ENCODE results near the gene ALK. TPM values are rescaled to one million over a fixed set of nuclear protein-coding genes. Genes with fewer than 3 reads are reported as not detected.

ALK gene
- total and polyA plus RNA-seq, 2 donors (not counting 1 experiment from before 2014, with no cell fraction given), result not detected

- Mint-ChIP-seq H3K9me3 (ENCODE audit: insufficient read depth) (no peaks in the 10 kb centered on the region), H3K4me3 (no peak overlapping the region), H3K4me1 (no peaks in the 10 kb centered on the region), H3K27me3 (peaks cover 22% of the 10 kb centered on the region), H3K27ac (no peak overlapping the region)
- DNase-seq, result no peak
- H3K4me2 ChIP-seq (replicated peaks; ENCODE audit: low read depth, low read length, poor library complexity, severe bottlenecking), result no peak overlapping the region
- 100% methylated on average over 1 of the region's 3 CpGs for WGBS (ENCODE audit: insufficient coverage)
- H3K79me2 ChIP-seq (ENCODE audit: control insufficient read depth, insufficient read depth, low read length), result no peaks in the 10 kb centered on the region
- H3K4me3 ChIP-seq (ENCODE audit: control extremely low read depth in 1 of 5, extremely low read depth in 1 of 5, insufficient read depth in 1 of 5, low read depth in 2 of 5, low read length in 4 of 5), result no peak overlapping the region
- H2AFZ ChIP-seq (ENCODE audit: insufficient read depth, low read depth, low read length, poor library complexity, severe bottlenecking), result no peak overlapping the region
- H3K36me3 ChIP-seq (replicated peaks in 1 of 2; ENCODE audit: control extremely low read depth in 1 of 2, control insufficient read depth in 1 of 2, extremely low read depth in 1 of 2, insufficient read depth in 2 of 2, low read length in 1 of 2), result no peaks in the 10 kb centered on the region
- ChIA-PET CTCF (interaction anchor here (1.0 kb wide), 1 partner anchor 25 kb away, joined by 3 read pairs; no protein-coding TSS in a partner anchor), POLR2A (no interaction called here)
- TF ChIP-seq EZH2 (IDR thresholded peaks at IDR 0.05; ENCODE audit: borderline replicate concordance, insufficient read depth, low read depth, low read length, poor library complexity, severe bottlenecking), result no peak
- TF ChIP-seq, protein P1, sequence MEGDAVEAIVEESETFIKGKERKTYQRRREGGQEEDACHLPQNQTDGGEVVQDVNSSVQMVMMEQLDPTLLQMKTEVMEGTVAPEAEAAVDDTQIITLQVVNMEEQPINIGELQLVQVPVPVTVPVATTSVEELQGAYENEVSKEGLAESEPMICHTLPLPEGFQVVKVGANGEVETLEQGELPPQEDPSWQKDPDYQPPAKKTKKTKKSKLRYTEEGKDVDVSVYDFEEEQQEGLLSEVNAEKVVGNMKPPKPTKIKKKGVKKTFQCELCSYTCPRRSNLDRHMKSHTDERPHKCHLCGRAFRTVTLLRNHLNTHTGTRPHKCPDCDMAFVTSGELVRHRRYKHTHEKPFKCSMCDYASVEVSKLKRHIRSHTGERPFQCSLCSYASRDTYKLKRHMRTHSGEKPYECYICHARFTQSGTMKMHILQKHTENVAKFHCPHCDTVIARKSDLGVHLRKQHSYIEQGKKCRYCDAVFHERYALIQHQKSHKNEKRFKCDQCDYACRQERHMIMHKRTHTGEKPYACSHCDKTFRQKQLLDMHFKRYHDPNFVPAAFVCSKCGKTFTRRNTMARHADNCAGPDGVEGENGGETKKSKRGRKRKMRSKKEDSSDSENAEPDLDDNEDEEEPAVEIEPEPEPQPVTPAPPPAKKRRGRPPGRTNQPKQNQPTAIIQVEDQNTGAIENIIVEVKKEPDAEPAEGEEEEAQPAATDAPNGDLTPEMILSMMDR (IDR thresholded peaks at IDR 0.05), result no peak
- no peaks in the 10 kb centered on the region for H4K20me1 ChIP-seq (ENCODE audit: control insufficient read depth, insufficient read depth, low read length, poor library complexity, severe bottlenecking)
- intact Hi-C loops (cut with micrococcal nuclease), result no loop called here
- H3K9me3 ChIP-seq (ENCODE audit: control extremely low read depth in 1 of 3, control insufficient read depth in 2 of 3, insufficient read depth in 1 of 3, low read length in 2 of 3), result peaks cover 0 to 4% (median 0%) of the 10 kb centered on the region in 3 donors
- no peak overlapping the region for H3K27ac ChIP-seq (ENCODE audit: low read length in 2 of 2)
- no peaks in the 10 kb centered on the region for H3K4me1 ChIP-seq (ENCODE audit: control insufficient read depth in 2 of 2, insufficient read depth in 2 of 2, low read length in 2 of 2)
- H3K27me3 ChIP-seq (replicated peaks in 1 of 4; ENCODE audit: control extremely low read depth in 1 of 4, control insufficient read depth in 3 of 4, insufficient read depth in 4 of 4, low read length in 3 of 4), result peaks cover 0 to 6% (median 3%) of the 10 kb centered on the region in 4 experiments
- ATAC-seq (ENCODE audit: low read depth), result no peak
- H3K9ac ChIP-seq (ENCODE audit: low read length), result no peak overlapping the region
Observed at GRCh38 chr2:29949042-29949441, 27.7 kb upstream of the ALK start.

- Mint-ChIP-seq H3K27me3 (peaks cover 14% of the 10 kb centered on the region), H3K9me3 (ENCODE audit: insufficient read depth) (peaks cover 2% of the 10 kb centered on the region), H3K27ac (no peak overlapping the region), H3K4me1 (no peaks in the 10 kb centered on the region), H3K4me3 (no peak overlapping the region)
- Histone ChIP-seq H3K9ac (ENCODE audit: low read length) (no peak overlapping the region), H3K27ac (ENCODE audit: low read length in 2 of 2) (no peak overlapping the region), H4K20me1 (ENCODE audit: control insufficient read depth, insufficient read depth, low read length, poor library complexity, severe bottlenecking) (no peaks in the 10 kb centered on the region), H3K36me3 (replicated peaks in 1 of 2; ENCODE audit: control extremely low read depth in 1 of 2, control insufficient read depth in 1 of 2, extremely low read depth in 1 of 2, insufficient read depth in 2 of 2, low read length in 1 of 2) (no peaks in the 10 kb centered on the region), H2AFZ (ENCODE audit: insufficient read depth, low read depth, low read length, poor library complexity, severe bottlenecking) (no peak overlapping the region), H3K4me1 (ENCODE audit: control insufficient read depth in 2 of 2, insufficient read depth in 2 of 2, low read length in 2 of 2) (no peaks in the 10 kb centered on the region), H3K9me3 (ENCODE audit: control extremely low read depth in 1 of 3, control insufficient read depth in 2 of 3, insufficient read depth in 1 of 3, low read length in 2 of 3) (peaks cover 0 to 11% (median 0%) of the 10 kb centered on the region in 3 donors), H3K27me3 (replicated peaks in 1 of 4; ENCODE audit: control extremely low read depth in 1 of 4, control insufficient read depth in 3 of 4, insufficient read depth in 4 of 4, low read length in 3 of 4) (no peaks in the 10 kb centered on the region), H3K79me2 (ENCODE audit: control insufficient read depth, insufficient read depth, low read length) (no peaks in the 10 kb centered on the region), H3K4me2 (replicated peaks; ENCODE audit: low read depth, low read length, poor library complexity, severe bottlenecking) (no peak overlapping the region), H3K4me3 (ENCODE audit: control extremely low read depth in 1 of 5, extremely low read depth in 1 of 5, insufficient read depth in 1 of 5, low read depth in 2 of 5, low read length in 4 of 5) (no peak overlapping the region)
- ChIA-PET POLR2A (no interaction called here), CTCF (no interaction called here)
- intact Hi-C loops (cut with micrococcal nuclease), result no loop called here
- TF ChIP-seq, protein P1 (IDR thresholded peaks at IDR 0.05), result no peak
- no peak for TF ChIP-seq EZH2 (IDR thresholded peaks at IDR 0.05; ENCODE audit: borderline replicate concordance, insufficient read depth, low read depth, low read length, poor library complexity, severe bottlenecking)
- ATAC-seq (ENCODE audit: low read depth), result no peak
- WGBS (ENCODE audit: insufficient coverage), result 83% methylated on average over 4 of the region's 5 CpGs
- DNase-seq, result no peak
Observed at GRCh38 chr2:29946505-29946904, 25.1 kb upstream of the ALK start.
